HFFc6 (cell line): ENCODE measurements around the gene BICDL1. TPM values are rescaled to one million over a fixed set of nuclear protein-coding genes. Genes with fewer than 3 reads are reported as not detected.
"Not testable (repeated sequence)": the region's sequence is repeated elsewhere in the genome, so short reads cannot be mapped to it uniquely, and the experiment has no call there.

Experiments
- DNase-seq: peaks from one replicate; pipeline ENCODE4 v3.0.0-alpha.2; 2018
- H3K27ac Mint-ChIP-seq: 2 replicates; pipeline ENCODE4 v1.8.0; 2020; ENCODE audit warnings: mild to moderate bottlenecking, mixed read lengths
- H3K27me3 Mint-ChIP-seq: 2 replicates; pipeline ENCODE4 v1.8.0; 2021; ENCODE audit warnings: mild to moderate bottlenecking, moderate library complexity, mixed read lengths; ENCODE audit not compliant: insufficient read depth
- H3K36me3 Mint-ChIP-seq: 2 replicates; pipeline ENCODE4 v1.8.0; 2021; ENCODE audit warnings: low read depth, mixed read lengths
- H3K4me1 Mint-ChIP-seq: 2 replicates; pipeline ENCODE4 v1.8.0; 2020; ENCODE audit warnings: low read depth, mixed read lengths
- H3K4me3 Mint-ChIP-seq: 2 replicates; pipeline ENCODE4 v1.8.0; 2020; ENCODE audit warnings: mild to moderate bottlenecking, moderate library complexity, mixed read lengths
- H3K9me3 Mint-ChIP-seq: 2 replicates; pipeline ENCODE4 v1.8.0; 2020; ENCODE audit warnings: mild to moderate bottlenecking, mixed read lengths
- CTCF ChIP-seq: fragments of 200-600 bp; sonication (generic); IDR thresholded peaks from 2 replicates; pipeline ENCODE4 v1.5.0; 2021; ENCODE audit warnings: antibody characterized with exemption, mild to moderate bottlenecking
- total RNA-seq, 6 experiments: library from RNA; stranded (reverse); fragmentation: NEBNext Ultra II Directional; extraction: Animal tissue kit (Norgen Biotek cat#: 25700); gene quantifications; 2 replicates in 1 of 6; 3 replicates in 5 of 6; pipeline ENCODE4 v1.2.3, GENCODE V29; 2021

The BICDL1 gene
- total RNA-seq, 6 experiments from 2014 or later = 0.05 TPM; not detected in 5

GRCh38 chr12:120032242-120032641 lies 43.2 kb downstream of the BICDL1 start:
- Mint-ChIP-seq H3K36me3 (no peaks in the 10 kb centered on the region), H3K4me1 (no peaks in the 10 kb centered on the region), H3K4me3 (no peak overlapping the region), H3K27ac (no peak overlapping the region), H3K9me3 (no peaks in the 10 kb centered on the region), H3K27me3 (peaks cover 19% of the 10 kb centered on the region)
- no peak for DNase-seq
- TF ChIP-seq CTCF = no peak

- H3K27me3 Mint-ChIP-seq = peaks cover 25% of the 10 kb centered on the region
- no peak for TF ChIP-seq CTCF
- DNase-seq = no peak
- H3K4me3 Mint-ChIP-seq = no peak overlapping the region
- no peaks in the 10 kb centered on the region for H3K9me3 Mint-ChIP-seq
- H3K27ac Mint-ChIP-seq = no peak overlapping the region
- H3K4me1 Mint-ChIP-seq = peaks cover 5% of the 10 kb centered on the region; the same call in 1 of the 2 replicates
- no peaks in the 10 kb centered on the region for H3K36me3 Mint-ChIP-seq
Measured at GRCh38 chr12:120037851-120038250, 48.8 kb downstream of the BICDL1 start.

- H3K27ac Mint-ChIP-seq = no peak overlapping the region
- no peak for DNase-seq
- no peak for TF ChIP-seq CTCF
- H3K4me1 Mint-ChIP-seq = peaks cover 5% of the 10 kb centered on the region; the same call in 1 of the 2 replicates
- no peaks in the 10 kb centered on the region for H3K9me3 Mint-ChIP-seq
- peaks cover 21% of the 10 kb centered on the region for H3K27me3 Mint-ChIP-seq
- H3K4me3 Mint-ChIP-seq = no peak overlapping the region
- no peaks in the 10 kb centered on the region for H3K36me3 Mint-ChIP-seq
Measured at GRCh38 chr12:120039711-120040110, 50.7 kb downstream of the BICDL1 start.

- H3K27me3 Mint-ChIP-seq = peaks cover 16% of the 10 kb centered on the region
- H3K27ac Mint-ChIP-seq = no peak overlapping the region
- H3K9me3 Mint-ChIP-seq = no peaks in the 10 kb centered on the region
Measured at GRCh38 chr12:120041386-120042231, 52.6 kb downstream of the BICDL1 start.

GRCh38 chr12:120045367-120045766 lies 56.3 kb downstream of the BICDL1 start:
- H3K9me3 Mint-ChIP-seq, H3K4me1 Mint-ChIP-seq, H3K27ac Mint-ChIP-seq, H3K4me3 Mint-ChIP-seq, DNase-seq, H3K36me3 Mint-ChIP-seq: not testable (repeated sequence)
- peaks cover 22% of the 10 kb centered on the region for H3K27me3 Mint-ChIP-seq

More at GRCh38 chr12:120041386-120042231, 52.6 kb downstream of the BICDL1 start:
- no peak overlapping the region for H3K4me3 Mint-ChIP-seq
- no peak for TF ChIP-seq CTCF
- H3K36me3 Mint-ChIP-seq = no peaks in the 10 kb centered on the region
- peak; percentile 9 for DNase-seq
- H3K4me1 Mint-ChIP-seq = peaks cover 5% of the 10 kb centered on the region; the same call in 1 of the 2 replicates

GRCh38 chr12:120047072-120047471 lies 58.0 kb downstream of the BICDL1 start:
- TF ChIP-seq CTCF = no peak
- Mint-ChIP-seq H3K27ac (no peak overlapping the region), H3K36me3 (no peaks in the 10 kb centered on the region), H3K4me1 (no peaks in the 10 kb centered on the region), H3K9me3 (peaks cover 5% of the 10 kb centered on the region), H3K4me3 (no peak overlapping the region), H3K27me3 (peaks cover 19% of the 10 kb centered on the region)
- no peak for DNase-seq
